Measurements from ENCODE around the gene TRANK1.

- TF ChIP-seq POLR2AphosphoS5 (IDR thresholded peaks at IDR 0.05; ENCODE audit: low read depth, low read length) (no peak), SIN3A (IDR thresholded peaks at IDR 0.05; ENCODE audit: borderline replicate concordance, insufficient read depth, low read length) (no peak)
- TF ChIP-seq, protein P1, sequence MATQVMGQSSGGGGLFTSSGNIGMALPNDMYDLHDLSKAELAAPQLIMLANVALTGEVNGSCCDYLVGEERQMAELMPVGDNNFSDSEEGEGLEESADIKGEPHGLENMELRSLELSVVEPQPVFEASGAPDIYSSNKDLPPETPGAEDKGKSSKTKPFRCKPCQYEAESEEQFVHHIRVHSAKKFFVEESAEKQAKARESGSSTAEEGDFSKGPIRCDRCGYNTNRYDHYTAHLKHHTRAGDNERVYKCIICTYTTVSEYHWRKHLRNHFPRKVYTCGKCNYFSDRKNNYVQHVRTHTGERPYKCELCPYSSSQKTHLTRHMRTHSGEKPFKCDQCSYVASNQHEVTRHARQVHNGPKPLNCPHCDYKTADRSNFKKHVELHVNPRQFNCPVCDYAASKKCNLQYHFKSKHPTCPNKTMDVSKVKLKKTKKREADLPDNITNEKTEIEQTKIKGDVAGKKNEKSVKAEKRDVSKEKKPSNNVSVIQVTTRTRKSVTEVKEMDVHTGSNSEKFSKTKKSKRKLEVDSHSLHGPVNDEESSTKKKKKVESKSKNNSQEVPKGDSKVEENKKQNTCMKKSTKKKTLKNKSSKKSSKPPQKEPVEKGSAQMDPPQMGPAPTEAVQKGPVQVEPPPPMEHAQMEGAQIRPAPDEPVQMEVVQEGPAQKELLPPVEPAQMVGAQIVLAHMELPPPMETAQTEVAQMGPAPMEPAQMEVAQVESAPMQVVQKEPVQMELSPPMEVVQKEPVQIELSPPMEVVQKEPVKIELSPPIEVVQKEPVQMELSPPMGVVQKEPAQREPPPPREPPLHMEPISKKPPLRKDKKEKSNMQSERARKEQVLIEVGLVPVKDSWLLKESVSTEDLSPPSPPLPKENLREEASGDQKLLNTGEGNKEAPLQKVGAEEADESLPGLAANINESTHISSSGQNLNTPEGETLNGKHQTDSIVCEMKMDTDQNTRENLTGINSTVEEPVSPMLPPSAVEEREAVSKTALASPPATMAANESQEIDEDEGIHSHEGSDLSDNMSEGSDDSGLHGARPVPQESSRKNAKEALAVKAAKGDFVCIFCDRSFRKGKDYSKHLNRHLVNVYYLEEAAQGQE (IDR thresholded peaks at IDR 0.05; ENCODE audit: insufficient read depth in 1 of 2, low read depth in 2 of 2, low read length in 2 of 2) = no peak
These were observed 111.6 kb downstream of the TRANK1 start for GRCh38 chr3:36833160-36833814.

All from PFSK-1 (cell line).